Erythroblast (primary cell): ENCODE data around the gene CDCA5.

ENCODE experiments used
- GATA1 ChIP-seq: IDR thresholded peaks from 2 replicates; pipeline ENCODE4 v1.6.1; 2011; ENCODE audit warnings: low read depth, mild to moderate bottlenecking, control low read depth, low read length, moderate library complexity
- POLR2A ChIP-seq: IDR thresholded peaks from 2 replicates; pipeline ENCODE4 v1.6.1; 2011; ENCODE audit warnings: mild to moderate bottlenecking, low read length

DNA sequence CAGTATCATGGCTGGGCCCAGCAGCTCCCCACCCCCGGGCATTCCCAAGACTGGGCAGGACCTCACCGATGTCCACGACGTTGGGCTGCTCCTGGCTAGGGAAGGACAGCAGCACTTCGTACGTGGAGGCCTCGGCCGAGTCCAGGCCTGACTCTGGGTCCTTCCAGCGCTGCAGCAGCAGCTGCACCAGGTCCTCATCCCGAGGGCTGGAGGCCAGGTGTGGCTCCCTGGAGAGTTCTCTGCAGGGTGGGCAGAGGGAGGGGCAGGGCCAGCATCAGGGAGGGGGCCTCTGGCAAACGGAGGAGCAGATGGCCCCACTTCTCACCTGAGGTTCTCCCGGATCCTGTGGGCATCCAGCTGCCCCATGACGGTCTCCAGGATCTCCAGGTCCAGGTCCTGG lies 25.8 kb downstream of the CDCA5 start:
- TF ChIP-seq POLR2A, result no peak
- no peak for TF ChIP-seq GATA1
